ENCODE measurements around the gene TNNT1. TPM values are rescaled to one million over a fixed set of nuclear protein-coding genes. Genes with fewer than 3 reads are reported as not detected.
"Not testable (repeated sequence)": the region's sequence is repeated elsewhere in the genome, so short reads cannot be mapped to it uniquely, and the experiment has no call there.

The TNNT1 gene
- total RNA-seq, 2 experiments from 2014 or later = not detected

- no peak overlapping the region for H3K27ac Mint-ChIP-seq
- H3K27me3 Mint-ChIP-seq = peaks cover 38% of the 10 kb centered on the region
- ATAC-seq (ENCODE audit: low read depth) (no peak), DNase-seq (no peak)
- POLR2A ChIA-PET = interaction anchor here (0.6 to 1.4 kb wide), 4 partner anchors 280 to 721 kb away, joined by 3 to 4 read pairs (median 4); partner anchors contain the start of genes FIZ1 and ZNF628
- no peaks in the 10 kb centered on the region for H3K36me3 Mint-ChIP-seq
- H3K4me1 Mint-ChIP-seq = peaks cover 10% of the 10 kb centered on the region
- no peaks in the 10 kb centered on the region for H3K9me3 Mint-ChIP-seq
- no peak overlapping the region for H3K4me3 Mint-ChIP-seq
Observed at GRCh38 chr19:55160986-55161365, 12.0 kb upstream of the TNNT1 start.

GRCh38 chr19:55160128-55160985 is 11.4 kb upstream of the TNNT1 start:
- H3K4me1 Mint-ChIP-seq = peaks cover 10% of the 10 kb centered on the region
- no peaks in the 10 kb centered on the region for H3K36me3 Mint-ChIP-seq
- peaks cover 34% of the 10 kb centered on the region for H3K27me3 Mint-ChIP-seq
- H3K4me3 Mint-ChIP-seq = no peak overlapping the region
- DNase-seq (peak; percentile 95), ATAC-seq (ENCODE audit: low read depth) (peak; percentile 95)
- H3K9me3 Mint-ChIP-seq = no peaks in the 10 kb centered on the region
- POLR2A ChIA-PET = interaction anchor here (0.5 to 1.4 kb wide), 6 partner anchors 13 to 720 kb away, joined by 3 to 4 read pairs (median 4); partner anchors contain the start of genes FIZ1 and ZNF628
- H3K27ac Mint-ChIP-seq = no peak overlapping the region

GRCh38 chr19:55158848-55159749 is 10.1 kb upstream of the TNNT1 start:
- Mint-ChIP-seq H3K4me1 (peaks cover 14% of the 10 kb centered on the region), H3K36me3 (no peaks in the 10 kb centered on the region), H3K27ac (no peak overlapping the region), H3K9me3 (no peaks in the 10 kb centered on the region), H3K27me3 (peaks cover 29% of the 10 kb centered on the region), H3K4me3 (no peak overlapping the region)
- DNase-seq (no peak), ATAC-seq (ENCODE audit: low read depth) (no peak)
- POLR2A ChIA-PET = interaction anchor here (0.6 kb wide), 1 partner anchor 244 kb away, joined by 3 read pairs; no protein-coding TSS in a partner anchor

- Mint-ChIP-seq H3K9me3 (peaks cover 3% of the 10 kb centered on the region), H3K27ac (no peak overlapping the region), H3K4me3 (no peak overlapping the region), H3K4me1 (peaks cover 18% of the 10 kb centered on the region), H3K27me3 (peaks cover 24% of the 10 kb centered on the region), H3K36me3 (no peaks in the 10 kb centered on the region)
- POLR2A ChIA-PET = no interaction called here
- ATAC-seq (ENCODE audit: low read depth) (no peak), DNase-seq (no peak)
Observed at GRCh38 chr19:55158423-55158822, 9.4 kb upstream of the TNNT1 start.

GRCh38 chr19:55157064-55157908 is 8.3 kb upstream of the TNNT1 start, which contains the start of gene TNNI3:
TSS of gene TNNI3 (minus strand) at chr19:55157732. CDS start at chr19:55157589, 143 bp downstream.
- no peak for ATAC-seq (ENCODE audit: low read depth)
- H3K27ac Mint-ChIP-seq = no peak within 1 kb of the TSS
- peaks cover 5% of the 10 kb centered on the region for H3K9me3 Mint-ChIP-seq
- DNase-seq = no peak
- POLR2A ChIA-PET = no interaction called here
- H3K27me3 Mint-ChIP-seq = peaks cover 19% of the 10 kb centered on the region
- H3K4me1 Mint-ChIP-seq = peaks cover 18% of the 10 kb centered on the region
- H3K4me3 Mint-ChIP-seq = no peak within 1 kb of the TSS
- no peaks in the 10 kb centered on the region for H3K36me3 Mint-ChIP-seq

GRCh38 chr19:55156202-55157063 is 7.4 kb upstream of the TNNT1 start:
- H3K27ac Mint-ChIP-seq = no peak overlapping the region
- peaks cover 12% of the 10 kb centered on the region for H3K9me3 Mint-ChIP-seq
- peak; percentile 64 for DNase-seq
- H3K36me3 Mint-ChIP-seq = peaks cover 5% of the 10 kb centered on the region
- POLR2A ChIA-PET = no interaction called here
- H3K4me3 Mint-ChIP-seq = no peak overlapping the region
- peaks cover 24% of the 10 kb centered on the region for H3K4me1 Mint-ChIP-seq
- ATAC-seq (ENCODE audit: low read depth) = no peak
- H3K27me3 Mint-ChIP-seq = peaks cover 17% of the 10 kb centered on the region

GRCh38 chr19:55155784-55156183 is 6.8 kb upstream of the TNNT1 start:
- Mint-ChIP-seq H3K9me3 (peaks cover 14% of the 10 kb centered on the region), H3K27me3 (peaks cover 17% of the 10 kb centered on the region), H3K4me1 (peaks cover 24% of the 10 kb centered on the region)
- H3K36me3 Mint-ChIP-seq; H3K27ac Mint-ChIP-seq; ATAC-seq (ENCODE audit: low read depth); H3K4me3 Mint-ChIP-seq; POLR2A ChIA-PET; DNase-seq: not testable (repeated sequence)

GRCh38 chr19:55153652-55154264 is 4.8 kb upstream of the TNNT1 start:
- no peak overlapping the region for H3K4me3 Mint-ChIP-seq
- ATAC-seq (ENCODE audit: low read depth) (no peak), DNase-seq (no peak)
- peaks cover 20% of the 10 kb centered on the region for H3K27me3 Mint-ChIP-seq
- H3K9me3 Mint-ChIP-seq = peaks cover 14% of the 10 kb centered on the region
- POLR2A ChIA-PET = interaction anchor here (0.6 to 1.0 kb wide), 2 partner anchors 323 to 553 kb away, joined by 3 to 6 read pairs; partner anchors contain the start of gene ZNF628
- peaks cover 5% of the 10 kb centered on the region for H3K36me3 Mint-ChIP-seq
- peaks cover 18% of the 10 kb centered on the region for H3K4me1 Mint-ChIP-seq
- H3K27ac Mint-ChIP-seq = peak overlapping the region; percentile 89

GRCh38 chr19:55152017-55152416 is 3.0 kb upstream of the TNNT1 start:
- Mint-ChIP-seq H3K4me3 (no peak overlapping the region), H3K4me1 (peaks cover 16% of the 10 kb centered on the region), H3K9me3 (peaks cover 14% of the 10 kb centered on the region), H3K27me3 (peaks cover 33% of the 10 kb centered on the region), H3K27ac (peak overlapping the region; percentile 92), H3K36me3 (peaks cover 5% of the 10 kb centered on the region)
- DNase-seq (no peak), ATAC-seq (ENCODE audit: low read depth) (no peak)
- POLR2A ChIA-PET = no interaction called here

GRCh38 chr19:55147545-55148251 is 1.3 kb downstream of the TNNT1 start:
- Mint-ChIP-seq H3K4me3 (no peak overlapping the region), H3K27ac (no peak overlapping the region), H3K4me1 (peaks cover 7% of the 10 kb centered on the region), H3K36me3 (peaks cover 5% of the 10 kb centered on the region), H3K27me3 (peaks cover 54% of the 10 kb centered on the region), H3K9me3 (peaks cover 9% of the 10 kb centered on the region)
- no peak for DNase-seq
- POLR2A ChIA-PET = no interaction called here
- no peak for ATAC-seq (ENCODE audit: low read depth)

- Mint-ChIP-seq H3K27me3 (peaks cover 62% of the 10 kb centered on the region), H3K4me3 (no peak overlapping the region), H3K36me3 (peaks cover under 1% of the 10 kb centered on the region), H3K9me3 (peaks cover 4% of the 10 kb centered on the region), H3K27ac (no peak overlapping the region), H3K4me1 (peaks cover 2% of the 10 kb centered on the region)
- POLR2A ChIA-PET = no interaction called here
- ATAC-seq (ENCODE audit: low read depth) (no peak), DNase-seq (no peak)
Observed at GRCh38 chr19:55146705-55147273, 2.2 kb downstream of the TNNT1 start.
